ENCODE data around the gene CD40.

CD40 gene

GRCh38 chr20:46123482-46124245 lies 5.5 kb downstream of the CD40 start:
- DNase-seq = no peak

GRCh38 chr20:46126440-46127056 lies 8.4 kb downstream of the CD40 start:
- no peak for DNase-seq

- no peak for DNase-seq
These were observed 9.4 kb downstream of the CD40 start for GRCh38 chr20:46127396-46128010.

GRCh38 chr20:46128310-46129151 lies 10.4 kb downstream of the CD40 start:
- DNase-seq = no peak

GRCh38 chr20:46129955-46130481 lies 11.9 kb downstream of the CD40 start:
- DNase-seq = peak; percentile 51

- DNase-seq = no peak
These were observed 12.4 kb downstream of the CD40 start for GRCh38 chr20:46130534-46130933.

- no peak for DNase-seq
These were observed 13.3 kb downstream of the CD40 start for GRCh38 chr20:46131396-46131795.

- DNase-seq = peak; percentile 19
These were observed 14.6 kb downstream of the CD40 start for GRCh38 chr20:46132705-46133120.

GRCh38 chr20:46133886-46134654 lies 16.0 kb downstream of the CD40 start:
- DNase-seq = no peak

- DNase-seq = no peak
These were observed 16.6 kb downstream of the CD40 start for GRCh38 chr20:46134716-46135115.

- DNase-seq = no peak
These were observed 17.9 kb downstream of the CD40 start for GRCh38 chr20:46135856-46136633.

- no peak for DNase-seq
These were observed 19.7 kb downstream of the CD40 start for GRCh38 chr20:46137816-46138215.

GRCh38 chr20:46139266-46139889 lies 21.3 kb downstream of the CD40 start:
- no peak for DNase-seq

GRCh38 chr20:46139908-46140482 lies 21.9 kb downstream of the CD40 start:
- DNase-seq = no peak

GRCh38 chr20:46142124-46142523 lies 24.0 kb downstream of the CD40 start:
- DNase-seq = no peak

GRCh38 chr20:46144432-46145025 lies 26.4 kb downstream of the CD40 start:
- DNase-seq = no peak

GRCh38 chr20:46145713-46146112 lies 27.6 kb downstream of the CD40 start:
- no peak for DNase-seq

- no peak for DNase-seq
These were observed 30.4 kb downstream of the CD40 start for GRCh38 chr20:46148313-46149208.

GRCh38 chr20:46150943-46151342 lies 32.8 kb downstream of the CD40 start:
- DNase-seq = no peak
